IPS-11a (cell line): Measurements from ENCODE around the gene PGM3.

ENCODE experiments used
- H3K4me3 ChIP-seq: one replicate; pipeline ENCODE4 v1.5.1; 2013; ENCODE audit warnings: low read depth, low read length, control low read depth

Gene PGM3

DNA sequence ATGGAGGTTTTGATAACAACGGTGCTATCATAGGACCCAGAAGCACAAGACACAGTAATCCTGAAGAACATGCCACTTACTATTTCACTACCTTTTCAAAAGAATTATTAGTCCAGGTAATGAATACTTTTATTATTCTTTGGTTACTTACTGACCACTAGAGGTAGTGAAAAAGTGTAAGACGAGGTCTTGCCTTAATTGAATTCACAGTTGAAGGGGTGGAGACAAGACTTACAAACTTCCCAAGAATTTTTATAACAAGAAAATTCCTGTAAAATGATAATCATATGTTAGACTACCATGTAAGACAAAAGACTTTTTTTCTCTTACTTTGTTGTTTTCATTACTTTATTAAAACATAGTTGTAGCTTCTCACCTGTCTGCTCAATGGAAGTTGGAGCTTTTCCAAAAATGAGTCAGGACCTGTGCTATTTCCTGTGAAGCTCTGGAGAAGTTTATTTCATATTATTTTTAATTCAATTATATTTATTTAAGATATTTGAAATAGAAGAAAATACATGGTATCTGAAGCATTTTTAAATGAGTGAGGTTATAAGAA is 73.2 kb downstream of the PGM3 start:
- no peak overlapping the region for H3K4me3 ChIP-seq

DNA sequence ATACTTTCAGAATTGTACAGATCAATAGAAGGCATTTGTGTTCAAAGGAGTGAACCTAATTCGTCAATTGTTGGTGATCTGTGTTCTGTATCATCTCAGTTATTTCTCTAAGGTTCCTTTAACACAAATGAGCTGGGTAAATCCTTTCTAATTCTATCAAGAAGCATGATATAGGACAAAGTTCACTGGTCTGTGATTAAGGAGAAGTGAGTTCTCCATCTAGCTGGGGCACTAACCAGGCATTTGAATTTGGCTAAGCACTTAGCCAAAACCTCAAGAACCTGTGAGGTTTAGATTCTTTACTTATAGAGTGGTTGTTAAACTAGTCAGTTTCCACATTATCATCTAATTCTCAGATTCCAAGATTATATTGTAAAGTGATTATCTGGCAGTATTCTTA is 75.3 kb downstream of the PGM3 start:
- no peak overlapping the region for H3K4me3 ChIP-seq
